ENCODE measurements around the gene CBX5. TPM values are rescaled to one million over a fixed set of nuclear protein-coding genes. Genes with fewer than 3 reads are reported as not detected.

CBX5 gene
- total RNA-seq, 1 donor from 2014 or later: 98.1 TPM

GRCh38 chr12:54296393-54297099 lies 16.6 kb upstream of the CBX5 start:
- Mint-ChIP-seq H3K27ac (ENCODE audit: unreplicated experiment) (no peak overlapping the region), H3K27me3 (ENCODE audit: unreplicated experiment) (no peaks in the 10 kb centered on the region), H3K9me3 (ENCODE audit: unreplicated experiment) (no peaks in the 10 kb centered on the region), H3K4me3 (ENCODE audit: unreplicated experiment) (no peak overlapping the region), H3K4me1 (ENCODE audit: unreplicated experiment) (peaks cover 24% of the 10 kb centered on the region), H3K36me3 (ENCODE audit: unreplicated experiment) (no peaks in the 10 kb centered on the region)
- no peak for TF ChIP-seq CTCF (IDR thresholded peaks at IDR 0.05)
- DNase-seq (ENCODE audit: extremely low spot score, unreplicated experiment): no peak

GRCh38 chr12:54294953-54295566 lies 15.1 kb upstream of the CBX5 start:
- H3K9me3 Mint-ChIP-seq (ENCODE audit: unreplicated experiment): no peaks in the 10 kb centered on the region
- no peak for DNase-seq (ENCODE audit: extremely low spot score, unreplicated experiment)
- no peaks in the 10 kb centered on the region for H3K36me3 Mint-ChIP-seq (ENCODE audit: unreplicated experiment)
- no peak overlapping the region for H3K4me3 Mint-ChIP-seq (ENCODE audit: unreplicated experiment)
- H3K27ac Mint-ChIP-seq (ENCODE audit: unreplicated experiment): no peak overlapping the region
- no peaks in the 10 kb centered on the region for H3K27me3 Mint-ChIP-seq (ENCODE audit: unreplicated experiment)
- peaks cover 13% of the 10 kb centered on the region for H3K4me1 Mint-ChIP-seq (ENCODE audit: unreplicated experiment)
- no peak for TF ChIP-seq CTCF (IDR thresholded peaks at IDR 0.05)

- Mint-ChIP-seq H3K27me3 (ENCODE audit: unreplicated experiment) (no peaks in the 10 kb centered on the region), H3K4me1 (ENCODE audit: unreplicated experiment) (peaks cover 6% of the 10 kb centered on the region), H3K9me3 (ENCODE audit: unreplicated experiment) (no peaks in the 10 kb centered on the region), H3K27ac (ENCODE audit: unreplicated experiment) (no peak overlapping the region), H3K4me3 (ENCODE audit: unreplicated experiment) (no peak overlapping the region), H3K36me3 (ENCODE audit: unreplicated experiment) (no peaks in the 10 kb centered on the region)
- DNase-seq (ENCODE audit: extremely low spot score, unreplicated experiment): no peak
- TF ChIP-seq CTCF (IDR thresholded peaks at IDR 0.05): peak; percentile 61
Measured at GRCh38 chr12:54294152-54294952, 14.4 kb upstream of the CBX5 start.

GRCh38 chr12:54292931-54293241 lies 13.0 kb upstream of the CBX5 start:
- Mint-ChIP-seq H3K36me3 (ENCODE audit: unreplicated experiment) (peaks cover 4% of the 10 kb centered on the region), H3K4me3 (ENCODE audit: unreplicated experiment) (no peak overlapping the region), H3K27ac (ENCODE audit: unreplicated experiment) (no peak overlapping the region), H3K9me3 (ENCODE audit: unreplicated experiment) (no peaks in the 10 kb centered on the region), H3K4me1 (ENCODE audit: unreplicated experiment) (peaks cover 3% of the 10 kb centered on the region), H3K27me3 (ENCODE audit: unreplicated experiment) (no peaks in the 10 kb centered on the region)
- DNase-seq (ENCODE audit: extremely low spot score, unreplicated experiment): no peak
- no peak for TF ChIP-seq CTCF (IDR thresholded peaks at IDR 0.05)

All from osteocyte (in vitro differentiated cells).